SK-N-SH (cell line): ENCODE measurements around the gene ANO2. TPM values are rescaled to one million over a fixed set of nuclear protein-coding genes. Genes with fewer than 3 reads are reported as not detected.

Experiments
- CTCF ChIA-PET: fragments of 300-600, 350-600 bp; formaldehyde crosslinking; extraction: SDS; loops from one replicate; lab custom pipeline; 2021; lab: Yijun Ruan, JAX
- POLR2A ChIA-PET: fragments of 350-600 bp; sonication (Branson Sonifier 250); formaldehyde crosslinking; extraction: SDS; loops from one replicate; lab custom pipeline; 2020; ENCODE audit warnings: antibody characterized with exemption, inconsistent platforms; lab: Yijun Ruan, JAX
- DNase-seq: peaks from one replicate; pipeline ENCODE4 v3.0.0; 2012
- H2AFZ ChIP-seq: fragments of 200-600 bp; sonication (generic); 2 replicates; pipeline ENCODE4 v1.8.1; 2016; ENCODE audit warnings: antibody characterized with exemption, mild to moderate bottlenecking, low read depth
- H3F3A ChIP-seq: fragments of 200-600 bp; sonication (generic); replicated peaks from 2 replicates; pipeline ENCODE3; 2016; ENCODE audit warnings: antibody characterized with exemption, mild to moderate bottlenecking; ENCODE audit not compliant: insufficient read depth
- H3K27ac ChIP-seq, 2 experiments: fragments of 200-500 bp in 1 of 2; fragments of 200-600 bp in 1 of 2; sonication (Bioruptor generic) in 1 of 2; sonication (generic), shearing (Covaris generic) in 1 of 2; 2 replicates each; pipeline versions ENCODE4 v1.5.1 to v1.6.1; 2014 to 2016; ENCODE audit warnings: low read depth in 2 of 2, inconsistent platforms in 1 of 2, low read length in 1 of 2, mild to moderate bottlenecking in 1 of 2, mixed read lengths in 1 of 2
- H3K27me3 ChIP-seq: fragments of 200-600 bp; sonication (generic), shearing (Covaris generic); 2 replicates; pipeline ENCODE4 v1.6.1; 2016; ENCODE audit warnings: mixed run types; ENCODE audit not compliant: insufficient read depth
- H3K36me3 ChIP-seq, 2 experiments: fragments of 200-500 bp in 1 of 2; fragments of 200-600 bp in 1 of 2; sonication (Bioruptor generic) in 1 of 2; sonication (generic) in 1 of 2; replicated peaks in 1 of 2; 2 replicates each; pipeline versions ENCODE3 to v1.5.1; 2014 to 2016; ENCODE audit warnings: low read length in 1 of 2, mild to moderate bottlenecking in 1 of 2; ENCODE audit not compliant: insufficient read depth in 2 of 2, control insufficient read depth in 1 of 2
- H3K4me1 ChIP-seq, 2 experiments: fragments of 200-500 bp in 1 of 2; fragments of 200-600 bp in 1 of 2; sonication (Bioruptor generic) in 1 of 2; sonication (generic), shearing (Covaris generic) in 1 of 2; 2 replicates each; pipeline versions ENCODE4 v1.5.1 to v1.6.1; 2014 to 2016; ENCODE audit warnings: low read depth in 1 of 2, low read length in 1 of 2, mixed run types in 1 of 2; ENCODE audit not compliant: insufficient read depth in 2 of 2, control insufficient read depth in 1 of 2
- H3K4me2 ChIP-seq: fragments of 200-600 bp; sonication (generic), shearing (Covaris generic); 2 replicates; pipeline ENCODE4 v1.6.1; 2017; ENCODE audit warnings: mixed run types
- H3K4me3 ChIP-seq, 2 experiments: fragments of 200-500 bp in 1 of 2; fragments of 200-600 bp in 1 of 2; sonication (Bioruptor generic) in 1 of 2; sonication (generic), shearing (Covaris generic) in 1 of 2; 2 replicates each; pipeline versions ENCODE4 v1.5.1 to v1.8.1; 2014 to 2016; ENCODE audit warnings: low read depth in 2 of 2, inconsistent platforms in 1 of 2, low read length in 1 of 2, mild to moderate bottlenecking in 1 of 2, mixed read lengths in 1 of 2, moderate library complexity in 1 of 2
- H3K79me2 ChIP-seq: fragments of 200-600 bp; sonication (generic); 2 replicates; pipeline ENCODE4 v1.8.1; 2017; ENCODE audit warnings: mild to moderate bottlenecking; ENCODE audit not compliant: insufficient read depth
- H3K9ac ChIP-seq: fragments of 200-600 bp; sonication (generic); 2 replicates; pipeline ENCODE4 v1.6.1; 2017; ENCODE audit warnings: mixed run types
- H3K9me2 ChIP-seq: fragments of 200-600 bp; sonication (generic); 2 replicates; pipeline ENCODE4 v1.6.1; 2017; ENCODE audit warnings: mixed run types
- H3K9me3 ChIP-seq: fragments of 200-600 bp; sonication (generic); 2 replicates; pipeline ENCODE4 v1.6.1; 2017; ENCODE audit warnings: mixed run types, mild to moderate bottlenecking, moderate library complexity
- H4K20me1 ChIP-seq: fragments of 200-600 bp; sonication (generic); 2 replicates; pipeline ENCODE4 v1.6.1; 2017; ENCODE audit warnings: mild to moderate bottlenecking, mixed run types; ENCODE audit not compliant: insufficient read depth
- EZH2phosphoT487 ChIP-seq: fragments of 200-600 bp; sonication (generic); IDR thresholded peaks from 2 replicates; pipeline ENCODE4 v1.6.1; 2017; ENCODE audit warnings: low read depth, mixed run types, mild to moderate bottlenecking, antibody characterized with exemption, moderate library complexity, borderline replicate concordance
- FOSL2 ChIP-seq: IDR thresholded peaks from 2 replicates; pipeline ENCODE4 v1.4.0; 2012; ENCODE audit warnings: low read depth, mild to moderate bottlenecking, moderate library complexity, borderline replicate concordance
- FOXM1 ChIP-seq: IDR thresholded peaks from 2 replicates; pipeline ENCODE4 v1.4.0; 2012; ENCODE audit warnings: low read depth, mild to moderate bottlenecking
- GABPA ChIP-seq: IDR thresholded peaks from 2 replicates; pipeline ENCODE4 v1.4.0; 2012; ENCODE audit warnings: low read depth, mild to moderate bottlenecking
- GATA2 ChIP-seq: sonication (generic); formaldehyde crosslinking; IDR thresholded peaks from 2 replicates; pipeline ENCODE4 v1.5.0; 2020; ENCODE audit warnings: mild to moderate bottlenecking, missing genetic modification reagents
- IRF3 ChIP-seq: fragments of 150-350 bp; IDR thresholded peaks from 2 replicates; pipeline ENCODE4 v1.6.1; 2016; ENCODE audit warnings: mild to moderate bottlenecking, low read depth, low read length
- JUND ChIP-seq: IDR thresholded peaks from 2 replicates; pipeline ENCODE4 v1.4.0; 2012
- MEF2A ChIP-seq: IDR thresholded peaks from 2 replicates; pipeline ENCODE4 v1.4.0; 2012; ENCODE audit warnings: low read depth, borderline replicate concordance
- NFIC ChIP-seq: IDR thresholded peaks from 2 replicates; pipeline ENCODE4 v1.4.0; 2012; ENCODE audit warnings: borderline replicate concordance
- NRF1 ChIP-seq: IDR thresholded peaks from 2 replicates; pipeline ENCODE4 v1.6.1; 2012; ENCODE audit warnings: low read depth, mild to moderate bottlenecking, low read length
- PBX3 ChIP-seq: IDR thresholded peaks from 2 replicates; pipeline ENCODE4; 2012
- RAD21 ChIP-seq: IDR thresholded peaks from 2 replicates; pipeline ENCODE4 v1.6.1; 2012; ENCODE audit warnings: mild to moderate bottlenecking, low read length
- RFX5 ChIP-seq: IDR thresholded peaks from 2 replicates; pipeline ENCODE4 v1.6.1; 2012; ENCODE audit warnings: mild to moderate bottlenecking, improper control_type of control experiment, low read length
- RXRA ChIP-seq: IDR thresholded peaks from 2 replicates; pipeline ENCODE4 v1.4.0; 2012; ENCODE audit warnings: low read depth, mild to moderate bottlenecking, borderline replicate concordance
- TAF1 ChIP-seq: IDR thresholded peaks from 2 replicates; pipeline ENCODE4 v1.6.1; 2012; ENCODE audit warnings: low read depth, mild to moderate bottlenecking, low read length, moderate library complexity, borderline replicate concordance
- TEAD4 ChIP-seq: IDR thresholded peaks from 2 replicates; pipeline ENCODE4 v1.4.0; 2012; ENCODE audit warnings: mild to moderate bottlenecking, borderline replicate concordance; ENCODE audit not compliant: insufficient read depth
- USF1 ChIP-seq: IDR thresholded peaks from 2 replicates; pipeline ENCODE4 v1.4.0; 2012; ENCODE audit warnings: low read depth, borderline replicate concordance
- YY1 ChIP-seq: IDR thresholded peaks from 2 replicates; pipeline ENCODE4 v1.4.0; 2012; ENCODE audit warnings: low read depth, mild to moderate bottlenecking
- ZBTB33 ChIP-seq: IDR thresholded peaks from 2 replicates; pipeline ENCODE4 v1.4.0; 2012; ENCODE audit warnings: low read depth, borderline replicate concordance
- WGBS: methylation state at CpG from one replicate; pipeline ENCODE4 v1.1.6; 2017; ENCODE audit warnings: low lambda C conversion rate; 5-methylcytosine and 5-hydroxymethylcytosine counted together
- polyA plus RNA-seq, 3 experiments: library from polyadenylated mRNA; depleted of rRNA; stranded (reverse); fragments of >200 nt; gene quantifications; 2 replicates each; pipeline ENCODE4 v1.2.3, GENCODE V29; 2012

The ANO2 gene
- polyA plus RNA-seq, 1 of the 3 experiments (the other 2 are of a cell fraction), result not detected

GRCh38 chr12:5535541-5535940 is 409.5 kb downstream of the ANO2 start:
- WGBS, result 0% methylated on average over 3 of the region's 3 CpGs
- no peaks in the 10 kb centered on the region for H3F3A ChIP-seq
- no peaks in the 10 kb centered on the region for H4K20me1 ChIP-seq
- peaks cover 39% of the 10 kb centered on the region for H3K27me3 ChIP-seq
- no peak for DNase-seq
- H3K9me2 ChIP-seq, result no peaks in the 10 kb centered on the region
- H3K4me2 ChIP-seq, result no peak overlapping the region
- H3K79me2 ChIP-seq, result no peaks in the 10 kb centered on the region
- no peak overlapping the region for H3K4me3 ChIP-seq
- no peak overlapping the region for H3K27ac ChIP-seq
- no peaks in the 10 kb centered on the region for H3K9me3 ChIP-seq
- ChIA-PET POLR2A (no interaction called here), CTCF (no interaction called here)
- TF ChIP-seq JUND (no peak), TAF1 (no peak), YY1 (no peak), RXRA (no peak), NRF1 (no peak), PBX3 (no peak), ZBTB33 (no peak), GATA2 (CRISPR knock-in tag) (no peak), FOXM1 (no peak), EZH2phosphoT487 (no peak)
- H3K9ac ChIP-seq, result no peak overlapping the region
- no peaks in the 10 kb centered on the region for H3K4me1 ChIP-seq
- no peaks in the 10 kb centered on the region for H3K36me3 ChIP-seq
- no peak overlapping the region for H2AFZ ChIP-seq

- H3K27me3 ChIP-seq, result peaks cover 38% of the 10 kb centered on the region
- no peaks in the 10 kb centered on the region for H4K20me1 ChIP-seq
- 1% methylated on average over 10 of the region's 10 CpGs for WGBS
- no peaks in the 10 kb centered on the region for H3K9me2 ChIP-seq
- no peak overlapping the region for H3K27ac ChIP-seq
- no peak overlapping the region for H3K9ac ChIP-seq
- no peak overlapping the region for H3K4me3 ChIP-seq
- ChIA-PET CTCF (no interaction called here), POLR2A (no interaction called here)
- H3K4me2 ChIP-seq, result no peak overlapping the region
- H3K9me3 ChIP-seq, result no peaks in the 10 kb centered on the region
- TF ChIP-seq NRF1 (no peak), RAD21 (no peak), YY1 (no peak), IRF3 (no peak), FOXM1 (no peak), GATA2 (CRISPR knock-in tag) (no peak), RFX5 (no peak), RXRA (no peak), PBX3 (no peak), TEAD4 (no peak), USF1 (no peak), FOSL2 (no peak), GABPA (no peak), MEF2A (no peak), NFIC (no peak)
- TF ChIP-seq, all 33 proteins: peak for 0
- Histone ChIP-seq H3K4me1 (no peaks in the 10 kb centered on the region), H3F3A (no peaks in the 10 kb centered on the region), H3K36me3 (no peaks in the 10 kb centered on the region), H3K79me2 (no peaks in the 10 kb centered on the region), H2AFZ (no peak overlapping the region)
- no peak for DNase-seq
Observed at GRCh38 chr12:5534426-5535199, 410.4 kb downstream of the ANO2 start.
